Kidney epithelial cell (primary cell): ENCODE measurements around the gene PROC. TPM values are rescaled to one million over a fixed set of nuclear protein-coding genes. Genes with fewer than 3 reads are reported as not detected.

Experiments used
- DNase-seq: peaks from one replicate; pipeline ENCODE4 v3.0.0-alpha.2; 2010; ENCODE audit warnings: low read depth
- H3K27me3 ChIP-seq: 2 replicates; pipeline ENCODE4 v1.6.0; 2011; ENCODE audit warnings: low read length; ENCODE audit not compliant: control insufficient read depth, insufficient read depth
- H3K36me3 ChIP-seq: 2 replicates; pipeline ENCODE4 v1.5.1; 2011; ENCODE audit warnings: low read length; ENCODE audit not compliant: control insufficient read depth, insufficient read depth
- H3K4me3 ChIP-seq: 2 replicates; pipeline ENCODE4 v1.5.1; 2011; ENCODE audit warnings: low read depth, mild to moderate bottlenecking, control low read depth, low read length
- CTCF ChIP-seq: IDR thresholded peaks from 2 replicates; pipeline ENCODE4 v1.5.1; 2011; ENCODE audit warnings: mild to moderate bottlenecking, moderate library complexity, low read length, control low read depth, inconsistent platforms; ENCODE audit not compliant: insufficient read depth, poor library complexity, severe bottlenecking
- total RNA-seq: library from RNA; depleted of rRNA; stranded (reverse); fragments of >200 nt; gene quantifications from 2 replicates; pipeline ENCODE4 v1.2.3, GENCODE V29; 2015

Gene PROC
- total RNA-seq, 1 donor from 2014 or later, result 2.9 TPM

- Histone ChIP-seq H3K27me3 (no peaks in the 10 kb centered on the region), H3K36me3 (no peaks in the 10 kb centered on the region), H3K4me3 (no peak overlapping the region)
- TF ChIP-seq CTCF, result no peak
- DNase-seq, result no peak
These were observed 25.9 kb upstream of the PROC start for GRCh38 chr2:127392133-127392827.

DNA sequence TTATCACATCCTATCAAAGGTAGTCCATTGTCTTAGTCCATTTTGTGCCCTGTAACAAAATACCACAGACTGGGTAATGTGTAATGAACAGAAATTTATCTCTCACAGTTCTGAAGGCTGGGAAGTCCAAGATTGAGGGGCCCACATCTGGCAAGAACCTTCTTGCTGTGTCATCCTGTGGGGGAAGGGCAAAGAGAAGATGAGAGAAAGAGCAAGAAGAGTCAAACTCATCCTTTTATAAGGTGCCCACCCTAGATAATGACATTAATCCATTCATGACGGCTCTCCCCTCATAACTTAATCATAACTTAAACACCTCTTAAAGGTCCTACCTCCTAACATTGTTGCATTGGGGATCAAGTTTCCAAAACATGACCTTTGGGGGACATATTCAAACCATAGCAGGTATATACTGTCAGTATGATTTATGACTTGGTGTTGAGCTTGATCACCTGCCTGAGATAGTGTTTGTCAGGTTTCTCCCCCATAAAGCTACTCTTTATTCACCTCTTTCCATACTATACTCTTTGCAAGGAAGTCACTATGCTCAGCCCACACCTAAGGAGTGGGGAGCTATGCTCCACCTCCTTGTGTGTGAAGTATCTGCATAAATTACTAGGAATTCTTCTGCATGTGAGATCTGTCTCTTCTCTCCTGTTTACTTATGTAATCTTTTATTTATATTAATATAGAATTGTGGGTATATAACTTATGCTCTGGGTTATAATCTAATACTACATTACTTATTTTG is 25.2 kb upstream of the PROC start:
- H3K27me3 ChIP-seq, result no peaks in the 10 kb centered on the region
- H3K36me3 ChIP-seq, result no peaks in the 10 kb centered on the region
- no peak for TF ChIP-seq CTCF
- DNase-seq, result no peak
- no peak overlapping the region for H3K4me3 ChIP-seq

- H3K27me3 ChIP-seq, result no peaks in the 10 kb centered on the region
These were observed 23.7 kb upstream of the PROC start for GRCh38 chr2:127394492-127394891.

DNA sequence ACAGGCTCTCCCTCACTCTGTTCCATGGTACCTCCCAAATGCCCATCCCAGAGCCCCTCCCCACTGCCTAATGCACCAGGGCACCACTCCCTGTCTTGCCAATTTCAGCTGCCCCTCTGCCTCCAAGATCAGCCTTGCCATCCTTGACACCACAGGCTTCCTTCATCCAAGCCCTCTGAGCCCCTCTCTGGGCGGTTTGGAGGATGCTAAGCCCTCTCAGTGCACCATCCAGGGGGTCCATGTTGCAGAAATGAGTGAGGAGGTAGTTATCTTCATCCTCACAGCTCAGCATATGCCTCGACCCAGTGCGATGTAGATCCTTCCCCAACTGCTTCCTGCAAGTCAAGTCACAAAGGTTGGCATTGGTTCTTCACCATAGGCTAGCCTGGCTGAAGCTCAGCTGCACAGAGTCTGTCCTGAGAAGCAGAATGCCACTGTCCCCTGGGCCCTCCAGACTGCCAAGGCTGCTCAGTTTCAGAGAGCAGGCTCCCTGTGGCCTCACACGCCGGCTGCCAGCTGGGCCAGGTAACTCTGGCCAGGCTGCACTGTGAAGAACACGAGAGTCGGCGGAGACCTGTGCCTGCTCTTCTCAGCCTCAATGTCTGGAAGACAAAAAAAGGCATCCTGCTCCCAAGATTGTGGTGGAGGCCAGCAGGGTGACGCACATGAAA is 20.5 kb upstream of the PROC start:
- Histone ChIP-seq H3K36me3 (no peaks in the 10 kb centered on the region), H3K4me3 (no peak overlapping the region), H3K27me3 (no peaks in the 10 kb centered on the region)
- no peak for TF ChIP-seq CTCF
- no peak for DNase-seq

More at GRCh38 chr2:127394492-127394891, 23.7 kb upstream of the PROC start:
- H3K4me3 ChIP-seq, result no peak overlapping the region
- no peak for TF ChIP-seq CTCF
- DNase-seq, result no peak
- no peaks in the 10 kb centered on the region for H3K36me3 ChIP-seq

DNA sequence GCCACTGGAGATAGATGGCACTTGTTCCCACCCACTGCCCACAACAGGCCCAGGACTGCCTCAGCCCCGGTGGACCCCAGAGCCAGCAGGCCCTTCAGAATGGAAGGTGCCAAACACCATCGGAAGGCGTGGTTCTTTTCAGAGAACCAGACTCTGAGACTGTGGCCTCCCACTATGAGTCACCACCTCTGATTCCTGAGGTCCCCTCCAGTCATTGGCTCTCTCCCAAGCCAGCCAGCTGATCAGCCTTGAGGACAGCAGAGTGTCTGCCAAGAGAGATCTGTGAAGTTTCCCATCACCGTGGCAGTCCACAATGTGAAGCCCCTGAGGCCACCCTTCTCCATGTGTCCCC is 20.0 kb upstream of the PROC start:
- Histone ChIP-seq H3K36me3 (no peaks in the 10 kb centered on the region), H3K27me3 (no peaks in the 10 kb centered on the region), H3K4me3 (no peak overlapping the region)
- TF ChIP-seq CTCF, result no peak
- DNase-seq, result peak; percentile 82
